Tibial nerve (tissue), 4 donors: ENCODE measurements around the gene EMX2.

ENCODE experiments used
- CTCF ChIP-seq, 5 experiments: fragments of 200-600 bp in 3 of 5; fragments of 450-650 bp in 2 of 5; sonication (generic) in 3 of 5; IDR thresholded peaks; one replicate each; pipeline ENCODE4 v1.5.1; 2016 to 2019; ENCODE audit warnings: antibody characterized with exemption in 5 of 5, mild to moderate bottlenecking in 3 of 5, moderate library complexity in 2 of 5
- EP300 ChIP-seq, 2 donors: sonication (generic); formaldehyde crosslinking; IDR thresholded peaks; one replicate each; pipeline ENCODE4 v1.6.1; 2017; ENCODE audit warnings: antibody characterized with exemption in 2 of 2, mild to moderate bottlenecking in 1 of 2
- POLR2A ChIP-seq, 2 donors: fragments of 450-650 bp; IDR thresholded peaks; one replicate each; pipeline ENCODE4 v1.6.1; 2017; ENCODE audit warnings: antibody characterized with exemption in 2 of 2, mild to moderate bottlenecking in 2 of 2, moderate library complexity in 2 of 2

- TF ChIP-seq CTCF (IDR thresholded peaks at IDR 0.05), result no peak
- TF ChIP-seq EP300 (IDR thresholded peaks at IDR 0.05), result no peak
- no peak for TF ChIP-seq POLR2A (IDR thresholded peaks at IDR 0.05)
These were observed 2.5 kb upstream of the EMX2 start for GRCh38 chr10:117539903-117540639.
